NCI-H1694 (cell line): ENCODE data around the gene QSOX2.
"Not testable (repeated sequence)": the region's sequence is repeated elsewhere in the genome, so short reads cannot be mapped to it uniquely, and the experiment has no call there.

Source experiments
- DNase-seq: peaks from one replicate; lab custom pipeline; 2025; lab: John Stamatoyannopoulos, UW

QSOX2 gene

DNA sequence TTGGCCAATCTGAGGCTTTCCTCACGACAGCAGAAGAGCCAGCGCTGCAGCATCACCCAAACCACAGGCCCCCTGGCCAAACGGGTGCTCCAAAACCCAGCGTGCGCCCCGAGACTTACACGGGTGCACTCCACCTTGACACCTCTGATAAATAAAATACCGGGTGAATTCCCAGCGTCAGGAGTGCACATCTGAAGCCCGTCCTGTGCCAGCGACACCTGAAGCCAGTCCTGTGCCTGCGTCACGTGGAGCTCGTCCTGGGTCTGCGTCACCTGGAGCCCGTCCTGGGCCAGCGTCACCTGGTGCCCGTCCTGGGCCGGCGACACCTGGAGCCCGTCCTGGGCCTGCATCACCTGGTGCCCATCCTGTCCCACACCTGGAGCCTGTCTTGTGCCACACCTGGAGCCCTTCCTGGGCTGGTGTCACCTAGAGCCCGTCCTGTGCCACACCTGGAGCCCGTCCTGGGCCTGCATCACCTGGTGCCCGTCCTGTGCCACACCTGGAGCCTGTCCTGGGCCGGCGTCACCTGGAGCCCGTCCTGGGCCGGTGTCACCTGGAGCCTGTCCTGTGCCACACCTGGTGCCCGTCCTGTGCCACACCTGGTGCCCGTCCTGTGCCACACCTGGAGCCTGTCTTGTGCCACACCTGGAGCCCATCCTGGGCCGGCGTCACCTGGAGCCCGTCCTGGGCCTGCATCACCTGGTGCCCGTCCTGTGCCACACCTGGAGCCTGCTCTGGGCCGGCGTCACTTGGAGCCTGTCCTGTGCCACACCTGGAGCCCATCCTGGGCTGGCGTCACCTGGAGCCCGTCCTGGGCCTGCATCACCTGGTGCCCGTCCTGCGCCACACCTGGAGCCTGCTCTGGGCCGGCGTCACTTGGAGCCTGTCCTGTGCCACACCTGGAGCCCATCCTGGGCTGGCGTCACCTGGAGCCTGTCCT is 8.9 kb downstream of the QSOX2 start:
- DNase-seq = not testable (repeated sequence)

DNA sequence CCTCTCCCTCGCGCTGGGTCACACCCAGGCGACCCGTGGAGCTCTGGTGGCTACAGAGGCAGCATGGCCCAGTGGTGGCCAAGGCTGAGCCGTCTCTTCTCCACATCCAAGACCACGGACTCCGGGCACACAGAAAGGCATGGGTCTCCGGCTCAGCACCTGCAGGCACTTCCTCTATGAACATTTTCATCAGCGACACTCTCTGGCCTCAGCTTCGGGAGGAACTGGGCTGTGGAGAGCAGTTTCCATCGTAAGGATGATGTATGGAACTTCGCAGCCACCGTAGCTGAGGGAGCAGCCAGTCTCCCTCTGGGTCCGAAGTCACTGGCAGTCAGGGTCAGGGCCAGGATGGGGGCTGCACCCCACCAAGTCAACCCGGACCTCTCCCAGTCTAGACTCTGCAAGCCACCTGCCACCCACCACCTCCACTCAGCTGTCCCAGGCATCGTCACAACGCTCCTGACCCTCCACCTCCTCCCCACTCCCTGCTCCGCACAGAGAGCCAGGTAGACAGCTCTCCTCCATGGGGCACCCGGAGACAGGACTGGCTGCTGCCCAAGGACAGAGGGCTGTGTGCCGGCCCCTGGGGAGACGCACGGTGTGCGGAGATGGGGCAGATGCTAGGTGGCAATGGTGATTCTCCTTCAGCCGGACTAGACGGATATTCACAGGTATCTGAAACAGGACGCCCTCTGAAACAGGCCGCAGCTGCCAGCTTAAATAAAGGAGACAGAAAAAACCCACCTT is 9.7 kb downstream of the QSOX2 start:
- DNase-seq = no peak

- DNase-seq = no peak
Observed at GRCh38 chr9:136235171-136235570, 10.4 kb downstream of the QSOX2 start.

- DNase-seq = no peak
Observed at GRCh38 chr9:136234597-136234996, 11.0 kb downstream of the QSOX2 start.

DNA sequence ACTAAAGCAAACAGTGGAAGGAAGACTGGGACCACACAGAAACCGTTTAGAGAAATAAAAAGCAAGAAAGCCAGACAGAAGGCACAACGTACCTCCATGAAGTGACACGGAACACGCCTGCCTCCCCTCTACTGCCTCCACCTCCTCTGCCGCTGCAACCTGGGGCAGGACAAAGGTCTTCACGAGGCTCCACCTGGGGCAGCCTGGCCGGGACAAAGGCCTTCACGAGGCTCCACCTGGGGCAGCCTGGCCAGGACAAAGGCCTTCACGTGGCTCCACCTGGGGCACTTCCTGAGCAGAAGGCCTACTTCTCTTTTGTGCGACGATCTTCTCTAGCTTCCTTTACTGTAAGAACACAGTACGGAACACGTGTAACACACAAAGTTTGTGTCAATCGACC is 11.7 kb downstream of the QSOX2 start:
- no peak for DNase-seq

DNA sequence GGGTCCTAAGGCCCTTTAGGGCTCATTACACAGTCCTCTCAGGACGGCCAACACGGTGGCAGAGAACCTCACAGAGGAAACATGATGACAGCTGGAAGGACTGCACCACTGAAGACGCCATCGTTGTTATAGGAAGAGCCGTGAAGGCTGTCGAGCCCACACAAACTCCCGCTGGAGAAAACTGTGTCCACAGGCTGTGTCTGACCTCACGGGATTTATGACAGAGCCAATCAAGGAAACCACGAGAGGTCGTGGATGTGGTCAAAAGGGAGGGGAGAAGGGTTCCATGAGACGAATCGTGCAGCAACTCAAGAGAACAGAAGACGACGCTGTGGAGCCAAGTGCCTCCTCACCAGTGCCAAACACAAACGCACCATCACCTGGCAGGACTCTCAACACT is 12.2 kb downstream of the QSOX2 start:
- DNase-seq = no peak

GRCh38 chr9:136232969-136233368 is 12.6 kb downstream of the QSOX2 start:
- no peak for DNase-seq

DNA sequence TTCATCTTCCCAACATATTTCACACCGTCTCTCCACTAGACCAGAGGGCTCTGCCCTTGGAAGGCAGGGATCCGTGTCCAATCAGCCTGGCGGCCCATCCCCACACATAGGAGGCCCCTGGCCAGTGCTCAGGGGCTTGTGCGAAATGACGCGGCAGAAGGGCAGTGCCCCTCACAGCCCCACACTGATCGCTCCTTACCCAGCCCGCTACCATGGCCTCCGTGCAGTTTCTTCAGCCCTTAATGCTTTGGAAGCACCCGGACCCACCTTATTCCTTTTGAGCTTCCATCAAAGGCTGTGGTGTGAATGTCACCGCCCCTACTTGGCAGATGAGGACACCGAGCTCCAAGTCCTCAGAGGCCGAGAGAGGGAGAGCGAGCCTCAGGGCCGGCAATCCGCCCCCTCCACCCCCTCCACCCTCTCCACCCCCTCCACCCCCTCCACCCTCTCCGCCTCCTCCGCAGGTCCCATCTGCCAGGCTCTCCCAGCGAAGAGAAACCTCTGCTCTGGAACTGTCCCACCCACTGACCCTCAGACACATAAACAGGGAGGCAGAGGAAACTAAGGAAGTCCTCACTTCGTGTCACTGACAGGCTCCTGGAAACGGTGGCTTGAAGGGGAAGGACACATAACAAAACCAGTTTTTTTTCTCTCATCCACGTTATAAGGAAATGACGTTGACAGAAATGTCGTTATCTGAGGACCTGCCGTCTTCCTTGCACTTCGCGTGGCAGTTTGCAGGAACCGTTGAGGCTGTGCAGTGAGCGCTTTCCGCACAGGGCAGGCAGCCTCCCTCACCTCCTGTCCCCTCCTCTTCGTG is 13.9 kb downstream of the QSOX2 start:
- no peak for DNase-seq

DNA sequence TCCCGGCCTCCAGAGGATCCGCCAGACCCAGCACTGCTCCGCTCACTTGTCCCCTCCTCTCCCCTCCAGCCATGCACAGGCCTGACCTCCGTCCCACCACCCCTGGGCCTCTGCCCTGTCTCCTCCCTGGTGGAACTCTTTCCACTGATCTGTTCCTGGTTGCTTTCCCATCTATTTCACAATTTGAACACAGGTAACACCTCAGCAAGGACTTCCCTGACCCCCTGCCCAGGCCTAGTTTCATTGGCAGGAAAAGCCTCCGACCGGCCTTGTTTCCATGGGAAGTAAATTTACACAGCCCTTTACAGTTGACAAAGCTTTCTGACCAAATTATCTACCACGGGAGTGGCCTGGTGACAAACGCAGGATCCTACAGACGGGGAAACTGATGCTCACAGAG is 14.8 kb downstream of the QSOX2 start:
- DNase-seq = no peak

GRCh38 chr9:136230365-136230764 is 15.2 kb downstream of the QSOX2 start:
- DNase-seq = no peak

DNA sequence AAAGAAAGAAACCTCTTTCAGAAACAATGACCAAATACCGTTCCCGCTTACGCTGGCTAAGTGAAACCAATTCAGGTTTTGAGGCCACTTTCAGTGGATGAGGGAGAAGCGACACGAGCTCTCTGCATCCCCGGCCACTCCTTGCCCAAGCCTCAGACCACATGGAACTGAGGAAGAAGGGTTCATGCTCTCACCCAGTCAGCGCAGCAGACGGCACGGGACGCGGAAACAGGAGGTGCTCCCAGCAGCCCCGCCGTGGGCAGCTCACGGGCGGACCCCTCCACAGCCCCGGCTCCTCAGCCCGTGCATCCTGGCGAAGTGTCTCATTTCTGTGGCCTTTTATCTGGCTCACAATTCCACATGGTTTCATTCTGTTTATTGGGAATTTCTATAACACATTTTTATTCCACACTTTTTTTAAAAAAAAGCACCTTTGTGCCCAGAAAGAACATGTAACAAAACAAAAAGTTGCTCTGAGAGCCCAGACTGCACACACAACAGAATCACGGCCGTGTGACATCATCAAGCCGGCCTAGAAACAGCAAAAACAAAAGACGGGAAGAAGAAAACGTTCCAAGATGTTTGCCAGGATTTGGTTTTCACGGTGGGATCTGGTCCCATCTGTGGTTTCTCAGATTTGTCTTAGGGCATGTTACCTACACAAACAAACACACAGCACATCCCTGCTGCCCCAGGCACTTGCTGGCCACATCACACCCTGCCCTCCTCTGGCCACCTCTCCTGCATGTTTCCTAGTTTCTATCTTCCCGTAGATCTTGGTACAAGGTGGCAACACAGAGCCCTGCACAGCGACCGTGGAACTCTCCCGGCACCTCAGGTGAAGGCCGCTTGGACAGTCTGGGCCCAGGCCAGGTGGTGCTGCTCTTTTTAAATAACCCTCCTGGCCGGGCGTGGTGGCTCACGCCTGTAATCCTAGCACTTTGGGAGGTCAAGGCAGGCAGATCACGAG is 16.2 kb downstream of the QSOX2 start:
- DNase-seq = no peak

- no peak for DNase-seq
Observed at GRCh38 chr9:136228107-136228875, 17.3 kb downstream of the QSOX2 start.

GRCh38 chr9:136226680-136227407 is 18.8 kb downstream of the QSOX2 start:
- no peak for DNase-seq

DNA sequence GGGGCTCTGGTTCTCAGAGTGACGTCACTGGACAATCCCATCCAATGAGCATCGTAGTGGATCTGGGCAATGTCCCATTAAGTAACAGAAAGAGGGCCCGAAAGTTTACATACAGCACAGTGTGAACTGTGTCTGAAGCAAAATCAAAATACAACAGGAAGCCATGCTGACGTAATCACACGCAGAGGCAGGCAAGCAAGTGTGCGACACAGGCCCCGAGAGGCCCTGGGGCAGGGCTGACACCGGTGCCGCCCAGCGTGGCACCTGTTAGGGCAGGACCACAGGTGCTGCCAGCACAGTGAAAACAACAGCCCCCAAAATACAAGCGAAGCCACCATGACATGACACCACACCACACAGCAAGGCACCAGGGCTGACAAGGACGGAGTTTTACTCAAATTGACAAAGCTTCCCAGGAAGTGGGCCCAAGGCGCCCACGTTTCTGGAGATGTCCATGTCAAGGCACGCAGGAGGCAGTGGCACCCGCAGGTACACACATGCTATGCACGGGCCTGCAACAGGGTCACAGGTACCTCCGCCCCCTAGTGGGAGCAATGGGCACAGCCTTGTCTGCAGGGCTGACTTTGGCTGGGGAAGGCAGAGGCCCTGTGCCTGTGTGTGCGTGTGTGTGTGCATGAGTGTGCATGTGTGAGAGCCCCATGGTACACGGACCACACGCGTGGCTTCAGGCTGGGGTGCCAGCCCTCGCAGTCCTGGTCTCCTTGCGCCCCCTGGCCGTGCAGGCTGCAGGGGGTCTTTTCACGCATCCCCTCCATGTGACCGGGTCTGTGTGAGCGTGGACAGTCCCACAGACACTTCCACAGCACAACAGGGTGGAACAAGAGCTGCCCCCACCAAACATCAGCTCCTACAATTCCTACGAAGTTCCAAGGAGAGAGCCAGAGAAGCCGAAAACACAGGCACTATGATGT is 19.6 kb downstream of the QSOX2 start:
- DNase-seq = no peak

GRCh38 chr9:136225366-136225747 is 20.3 kb downstream of the QSOX2 start:
- DNase-seq = no peak

DNA sequence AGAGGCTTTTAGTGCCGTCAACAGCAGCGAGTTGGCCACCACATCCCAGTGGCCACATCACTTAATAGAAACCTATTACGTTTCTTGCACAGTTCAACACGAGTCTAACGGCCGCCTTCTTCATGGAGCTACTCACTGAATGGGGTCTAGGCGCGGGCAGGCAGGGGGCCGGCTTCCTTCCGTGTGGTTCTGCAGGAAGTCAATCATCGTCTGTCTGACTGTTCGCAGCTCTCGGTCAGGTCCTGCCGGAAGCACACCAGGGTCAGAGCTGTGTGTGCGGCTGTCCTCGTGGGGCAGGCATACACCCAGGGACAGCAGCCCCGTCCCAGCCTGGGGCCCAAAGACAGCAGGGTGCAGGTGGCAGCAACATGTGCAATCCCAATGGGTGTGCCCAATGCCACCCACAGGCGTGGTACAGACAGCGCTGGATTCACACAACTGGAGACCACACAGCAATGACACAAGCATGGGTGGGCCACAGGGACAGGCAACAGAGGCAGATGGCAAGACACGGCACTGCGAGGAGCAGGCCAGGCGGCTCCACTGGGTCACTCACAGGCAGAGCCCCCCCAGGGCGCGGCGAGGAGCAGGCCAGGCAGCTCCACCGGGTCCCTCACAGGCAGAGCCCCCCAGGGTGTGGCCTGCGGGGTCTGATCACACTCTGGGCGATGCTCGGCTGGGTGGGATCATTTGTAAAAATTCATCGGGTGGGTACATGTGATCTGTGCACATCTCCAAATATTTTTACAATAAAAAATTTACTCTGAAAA is 21.6 kb downstream of the QSOX2 start:
- DNase-seq = no peak

- DNase-seq = no peak
Observed at GRCh38 chr9:136222906-136223285, 22.7 kb downstream of the QSOX2 start.
